ENCODE results near the gene LIF. TPM values are rescaled to one million over a fixed set of nuclear protein-coding genes. Genes with fewer than 3 reads are reported as not detected.

LIF gene
- total RNA-seq, 2 experiments from 2014 or later: 0.17 to 0.30 TPM

DNA sequence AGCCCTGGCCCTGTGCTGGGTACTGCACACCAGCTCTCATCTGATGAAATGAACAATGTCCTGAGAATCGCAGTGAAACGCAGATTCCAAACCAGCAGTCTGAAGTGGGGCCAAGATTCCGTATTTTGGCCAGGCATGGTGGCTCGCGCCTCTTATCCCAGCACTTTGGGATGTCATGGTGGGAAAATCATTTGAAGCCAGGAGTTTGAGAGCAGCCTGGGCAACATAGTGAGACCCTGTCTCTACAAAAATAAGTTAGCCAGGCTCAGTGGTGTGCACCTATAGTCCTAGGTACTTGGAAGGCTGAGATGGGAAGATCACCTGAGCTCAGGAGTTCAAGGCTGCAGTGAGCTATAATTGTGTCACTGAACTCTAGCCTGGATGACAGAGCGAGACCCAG lies 13.0 kb downstream of the LIF start:
- Histone ChIP-seq H3K27ac (ENCODE audit: low read depth in 1 of 2, low read length in 2 of 2) (no peak overlapping the region), H3K4me3 (ENCODE audit: low read length) (no peak overlapping the region), H3K27me3 (ENCODE audit: control insufficient read depth in 1 of 2, insufficient read depth in 2 of 2, low read length in 2 of 2) (no peaks in the 10 kb centered on the region), H3K4me1 (ENCODE audit: insufficient read depth, low read length) (no peaks in the 10 kb centered on the region), H3K36me3 (ENCODE audit: insufficient read depth, low read length) (no peaks in the 10 kb centered on the region), H3K9me3 (ENCODE audit: control insufficient read depth in 1 of 2, insufficient read depth in 1 of 2, low read length in 2 of 2) (no peaks in the 10 kb centered on the region)
- ATAC-seq (ENCODE audit: poor library complexity) (no peak), DNase-seq (no peak)
- ChIA-PET CTCF (no interaction called here), POLR2A (no interaction called here)
- Mint-ChIP-seq H3K4me3 (no peak overlapping the region), H3K4me1 (ENCODE audit: low read depth) (no peaks in the 10 kb centered on the region), H3K36me3 (ENCODE audit: low read depth) (no peaks in the 10 kb centered on the region), H3K9me3 (no peaks in the 10 kb centered on the region), H3K27me3 (no peaks in the 10 kb centered on the region), H3K27ac (no peak overlapping the region)
- TF ChIP-seq, protein P1, sequence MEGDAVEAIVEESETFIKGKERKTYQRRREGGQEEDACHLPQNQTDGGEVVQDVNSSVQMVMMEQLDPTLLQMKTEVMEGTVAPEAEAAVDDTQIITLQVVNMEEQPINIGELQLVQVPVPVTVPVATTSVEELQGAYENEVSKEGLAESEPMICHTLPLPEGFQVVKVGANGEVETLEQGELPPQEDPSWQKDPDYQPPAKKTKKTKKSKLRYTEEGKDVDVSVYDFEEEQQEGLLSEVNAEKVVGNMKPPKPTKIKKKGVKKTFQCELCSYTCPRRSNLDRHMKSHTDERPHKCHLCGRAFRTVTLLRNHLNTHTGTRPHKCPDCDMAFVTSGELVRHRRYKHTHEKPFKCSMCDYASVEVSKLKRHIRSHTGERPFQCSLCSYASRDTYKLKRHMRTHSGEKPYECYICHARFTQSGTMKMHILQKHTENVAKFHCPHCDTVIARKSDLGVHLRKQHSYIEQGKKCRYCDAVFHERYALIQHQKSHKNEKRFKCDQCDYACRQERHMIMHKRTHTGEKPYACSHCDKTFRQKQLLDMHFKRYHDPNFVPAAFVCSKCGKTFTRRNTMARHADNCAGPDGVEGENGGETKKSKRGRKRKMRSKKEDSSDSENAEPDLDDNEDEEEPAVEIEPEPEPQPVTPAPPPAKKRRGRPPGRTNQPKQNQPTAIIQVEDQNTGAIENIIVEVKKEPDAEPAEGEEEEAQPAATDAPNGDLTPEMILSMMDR (IDR thresholded peaks at IDR 0.05): no peak
- intact Hi-C loops (cut with DNase I, micrococcal nuclease): no loop called here

DNA sequence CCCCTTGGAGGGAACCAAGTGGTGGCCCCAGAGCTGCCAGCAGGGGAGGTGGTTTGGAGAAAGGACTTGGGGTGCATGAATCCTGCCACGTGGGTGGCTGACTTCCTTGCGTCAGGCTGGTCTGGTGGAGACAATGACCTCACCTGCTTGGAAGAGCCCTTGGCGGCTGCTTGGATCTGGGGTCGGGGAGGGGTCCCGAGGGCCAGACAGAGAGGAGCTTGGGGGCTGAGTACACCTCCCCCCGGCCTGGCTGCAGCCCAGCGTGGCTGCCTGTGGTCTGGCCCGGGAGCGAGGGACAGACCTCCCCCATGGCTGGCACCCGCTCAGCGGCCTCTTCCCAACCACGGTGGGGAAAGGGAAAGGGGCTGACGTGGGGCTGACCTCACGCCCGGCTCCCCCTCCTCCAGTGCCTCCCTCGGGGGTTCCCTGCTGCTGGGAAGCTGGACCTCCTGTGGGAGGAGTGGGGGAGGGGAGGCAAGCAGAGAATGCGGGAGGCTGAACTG lies 13.8 kb downstream of the LIF start:
- Mint-ChIP-seq H3K27me3 (no peaks in the 10 kb centered on the region), H3K36me3 (ENCODE audit: low read depth) (no peaks in the 10 kb centered on the region), H3K27ac (no peak overlapping the region), H3K4me1 (ENCODE audit: low read depth) (peaks cover 5% of the 10 kb centered on the region), H3K4me3 (no peak overlapping the region), H3K9me3 (no peaks in the 10 kb centered on the region)
- POLR2A ChIA-PET: no interaction called here
- Histone ChIP-seq H3K27ac (ENCODE audit: low read depth in 1 of 2, low read length in 2 of 2) (no peak overlapping the region), H3K4me1 (ENCODE audit: insufficient read depth, low read length) (peaks cover 3% of the 10 kb centered on the region), H3K27me3 (ENCODE audit: control insufficient read depth in 1 of 2, insufficient read depth in 2 of 2, low read length in 2 of 2) (no peaks in the 10 kb centered on the region), H3K4me3 (ENCODE audit: low read length) (no peak overlapping the region), H3K36me3 (ENCODE audit: insufficient read depth, low read length) (no peaks in the 10 kb centered on the region), H3K9me3 (ENCODE audit: control insufficient read depth in 1 of 2, insufficient read depth in 1 of 2, low read length in 2 of 2) (no peaks in the 10 kb centered on the region)
- intact Hi-C loops (cut with DNase I, micrococcal nuclease): no loop called here
- DNase-seq: no peak
- ATAC-seq (ENCODE audit: poor library complexity): no peak
- TF ChIP-seq, protein P1 (IDR thresholded peaks at IDR 0.05): no peak
- CTCF ChIA-PET: interaction anchor here (0.6 kb wide), 1 partner anchor 1706 kb away, joined by 3 read pairs; no protein-coding TSS in a partner anchor

DNA sequence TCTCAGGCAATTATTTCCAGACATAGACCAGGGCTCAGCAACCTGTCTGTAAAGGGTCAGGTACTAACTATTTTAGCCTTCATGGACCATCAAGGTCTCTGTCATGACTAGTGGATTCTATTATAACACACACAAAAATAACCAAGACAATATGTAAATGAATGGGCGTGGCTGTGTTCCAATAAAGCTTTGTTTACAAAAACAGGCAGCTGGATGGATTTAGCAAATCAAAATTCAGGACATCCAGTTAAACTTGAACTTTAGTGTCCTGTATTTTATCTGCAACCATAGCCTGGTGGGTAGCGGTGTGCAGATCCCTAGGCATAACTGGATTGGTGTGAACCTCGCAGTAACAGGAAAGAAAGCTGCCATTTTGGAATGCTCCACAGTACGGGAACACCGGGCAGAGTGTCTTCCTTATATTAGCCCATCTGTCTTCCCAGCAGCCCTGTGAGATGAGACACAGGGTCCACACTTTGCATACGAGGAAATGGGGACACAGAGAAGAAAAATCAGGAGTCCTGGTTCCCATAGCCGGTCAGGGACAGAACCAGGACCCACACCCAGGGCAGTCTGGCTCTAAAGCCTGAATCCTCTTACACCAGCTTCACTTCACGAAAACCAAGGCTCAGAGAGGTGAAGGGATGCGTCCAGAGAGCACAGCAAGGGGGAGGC lies 15.6 kb downstream of the LIF start:
- Histone ChIP-seq H3K4me3 (ENCODE audit: low read length) (no peak overlapping the region), H3K36me3 (ENCODE audit: insufficient read depth, low read length) (no peaks in the 10 kb centered on the region), H3K9me3 (ENCODE audit: control insufficient read depth in 1 of 2, insufficient read depth in 1 of 2, low read length in 2 of 2) (no peaks in the 10 kb centered on the region), H3K4me1 (ENCODE audit: insufficient read depth, low read length) (peaks cover 20% of the 10 kb centered on the region), H3K27me3 (ENCODE audit: control insufficient read depth in 1 of 2, insufficient read depth in 2 of 2, low read length in 2 of 2) (no peaks in the 10 kb centered on the region), H3K27ac (ENCODE audit: low read depth in 1 of 2, low read length in 2 of 2) (no peak overlapping the region)
- H3K4me3 Mint-ChIP-seq: no peak overlapping the region
- ChIA-PET POLR2A (no interaction called here), CTCF (no interaction called here)
- DNase-seq (no peak), ATAC-seq (ENCODE audit: poor library complexity) (no peak)
- TF ChIP-seq, protein P1 (IDR thresholded peaks at IDR 0.05): no peak
- H3K27ac Mint-ChIP-seq: no peak overlapping the region
- no peaks in the 10 kb centered on the region for H3K27me3 Mint-ChIP-seq
- H3K36me3 Mint-ChIP-seq (ENCODE audit: low read depth): no peaks in the 10 kb centered on the region
- intact Hi-C loops (cut with DNase I, micrococcal nuclease): no loop called here
- peaks cover 14% of the 10 kb centered on the region for H3K4me1 Mint-ChIP-seq (ENCODE audit: low read depth)
- no peaks in the 10 kb centered on the region for H3K9me3 Mint-ChIP-seq

Measured in CD4-positive, alpha-beta T cell (primary cell).